Fibroblast of lung (primary cell): ENCODE data around the gene COL4A2. TPM values are rescaled to one million over a fixed set of nuclear protein-coding genes. Genes with fewer than 3 reads are reported as not detected.

Experiments used
- DNase-seq, 2 donors: peaks; one replicate each; pipeline versions ENCODE4 v3.0.0 to v3.0.0-alpha.2; 2010; ENCODE audit warnings: low read depth in 2 of 2
- H2AFZ ChIP-seq: 2 replicates; pipeline ENCODE4 v1.5.1; 2012; ENCODE audit warnings: low read length, control low read depth, inconsistent platforms
- H3K27ac ChIP-seq: 2 replicates; pipeline ENCODE4 v1.5.1; 2011; ENCODE audit warnings: low read length, control low read depth; ENCODE audit not compliant: insufficient read depth
- H3K27me3 ChIP-seq: 2 replicates; pipeline ENCODE4 v1.5.1; 2011; ENCODE audit warnings: mild to moderate bottlenecking, low read length; ENCODE audit not compliant: control insufficient read depth, insufficient read depth
- H3K36me3 ChIP-seq: 2 replicates; pipeline ENCODE4 v1.5.1; 2011; ENCODE audit warnings: low read length; ENCODE audit not compliant: control insufficient read depth, insufficient read depth
- H3K4me1 ChIP-seq: 2 replicates; pipeline ENCODE4 v1.5.1; 2011; ENCODE audit warnings: low read length; ENCODE audit not compliant: control insufficient read depth, insufficient read depth; ENCODE audit errors: extremely low read depth
- H3K4me2 ChIP-seq: 2 replicates; pipeline ENCODE4 v1.5.1; 2011; ENCODE audit warnings: low read length, control low read depth; ENCODE audit not compliant: insufficient read depth; ENCODE audit errors: extremely low read depth
- H3K4me3 ChIP-seq, 4 experiments: fragments of 200-600 bp in 1 of 4; sonication (generic) in 1 of 4; replicated peaks in 1 of 4; 2 replicates each; pipeline ENCODE4 v1.5.1; 2011 to 2016; ENCODE audit warnings: low read length in 4 of 4, low read depth in 3 of 4, mild to moderate bottlenecking in 3 of 4, control low read depth in 2 of 4, inconsistent platforms in 1 of 4, mixed read lengths in 1 of 4; ENCODE audit not compliant: insufficient read depth in 1 of 4; ENCODE audit errors: control extremely low read depth in 1 of 4
- H3K79me2 ChIP-seq: 2 replicates; pipeline ENCODE4 v1.5.1; 2012; ENCODE audit warnings: mild to moderate bottlenecking, low read length, inconsistent platforms; ENCODE audit not compliant: control insufficient read depth, insufficient read depth
- H3K9ac ChIP-seq: 2 replicates; pipeline ENCODE4 v1.5.1; 2011; ENCODE audit warnings: mild to moderate bottlenecking, low read length, control low read depth; ENCODE audit not compliant: insufficient read depth
- H3K9me3 ChIP-seq: 2 replicates; pipeline ENCODE4 v1.5.1; 2012; ENCODE audit warnings: low read depth, low read length; ENCODE audit not compliant: control insufficient read depth, insufficient read depth
- H4K20me1 ChIP-seq: 2 replicates; pipeline ENCODE4 v1.5.1; 2011; ENCODE audit warnings: low read length; ENCODE audit not compliant: control insufficient read depth, insufficient read depth; ENCODE audit errors: extremely low read depth
- CTCF ChIP-seq, 2 donors: IDR thresholded peaks in 1 of 2; conservative IDR thresholded peaks in 1 of 2; 1 replicate in 1 of 2; 2 replicates in 1 of 2; pipeline ENCODE4 v1.5.1; 2011 to 2012; ENCODE audit warnings: low read length in 2 of 2, control low read depth in 1 of 2, inconsistent platforms in 1 of 2, low read depth in 1 of 2, mild to moderate bottlenecking in 1 of 2
- EZH2 ChIP-seq: IDR thresholded peaks from 2 replicates; pipeline ENCODE4 v1.5.1; 2012; ENCODE audit warnings: low read length, control low read depth, mild to moderate bottlenecking; ENCODE audit errors: missing control alignments
- polyA plus RNA-seq, 2 donors: library from polyadenylated mRNA; depleted of rRNA in 1 of 2; stranded (reverse) in 1 of 2; unstranded in 1 of 2; fragments of >200 nt; gene quantifications; 2 replicates each; pipeline ENCODE4 v1.2.1, GENCODE V29; 2011 to 2012; ENCODE audit warnings: missing spikeins in 1 of 2
- total RNA-seq: library from RNA; depleted of rRNA; stranded (reverse); fragments of >200 nt; gene quantifications from 2 replicates; pipeline ENCODE4 v1.2.1, GENCODE V29; 2014

COL4A2 gene
- total and polyA plus RNA-seq, 2 donors (not counting 1 experiment from before 2014, with no cell fraction given), result 93.1 to 463 TPM

GRCh38 chr13:110505594-110505993 lies 198.5 kb downstream of the COL4A2 start:
- peaks cover 22% of the 10 kb centered on the region for H3K36me3 ChIP-seq
- H3K9me3 ChIP-seq, result no peaks in the 10 kb centered on the region
- H3K27me3 ChIP-seq, result no peaks in the 10 kb centered on the region
- DNase-seq, result no peak
- no peak overlapping the region for H3K4me2 ChIP-seq
- H2AFZ ChIP-seq, result no peak overlapping the region
- no peaks in the 10 kb centered on the region for H3K79me2 ChIP-seq
- H3K4me3 ChIP-seq, result no peak overlapping the region
- H3K4me1 ChIP-seq, result no peaks in the 10 kb centered on the region
- H4K20me1 ChIP-seq, result no peaks in the 10 kb centered on the region
- TF ChIP-seq EZH2 (no peak), CTCF (conservative IDR thresholded peaks at IDR 0.05 in 1 of 2, IDR thresholded peaks at IDR 0.05 in 1 of 2; ENCODE audit: low read depth in 1 of 2, low read length in 2 of 2) (no peak)
- no peak overlapping the region for H3K27ac ChIP-seq
- no peak overlapping the region for H3K9ac ChIP-seq

DNA sequence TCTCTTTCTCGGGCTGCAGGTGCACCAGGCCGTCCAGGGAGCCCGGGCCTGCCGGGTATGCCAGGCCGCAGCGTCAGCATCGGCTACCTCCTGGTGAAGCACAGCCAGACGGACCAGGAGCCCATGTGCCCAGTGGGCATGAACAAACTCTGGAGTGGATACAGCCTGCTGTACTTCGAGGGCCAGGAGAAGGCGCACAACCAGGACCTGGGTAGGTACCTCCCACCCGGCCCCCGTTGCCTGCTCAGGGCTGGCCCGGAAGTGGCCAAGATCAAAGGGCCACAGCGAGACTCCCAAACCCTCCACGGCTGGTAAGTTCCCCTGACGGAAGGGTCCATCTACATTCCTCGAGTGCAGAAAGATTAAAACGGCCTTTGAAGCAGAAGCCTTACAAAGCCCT lies 199.3 kb downstream of the COL4A2 start:
- Histone ChIP-seq H4K20me1 (no peaks in the 10 kb centered on the region), H3K9me3 (no peaks in the 10 kb centered on the region), H3K27me3 (no peaks in the 10 kb centered on the region), H3K9ac (no peak overlapping the region), H3K79me2 (no peaks in the 10 kb centered on the region), H3K4me3 (no peak overlapping the region), H2AFZ (no peak overlapping the region), H3K36me3 (peaks cover 20% of the 10 kb centered on the region), H3K27ac (no peak overlapping the region), H3K4me2 (no peak overlapping the region), H3K4me1 (no peaks in the 10 kb centered on the region)
- DNase-seq, result no peak
- TF ChIP-seq CTCF (conservative IDR thresholded peaks at IDR 0.05 in 1 of 2, IDR thresholded peaks at IDR 0.05 in 1 of 2; ENCODE audit: low read depth in 1 of 2, low read length in 2 of 2) (no peak), EZH2 (no peak)

GRCh38 chr13:110506859-110507566 lies 199.9 kb downstream of the COL4A2 start:
- peak; percentile 23 to 60 for DNase-seq
- H3K79me2 ChIP-seq, result no peaks in the 10 kb centered on the region
- H3K9ac ChIP-seq, result no peak overlapping the region
- no peak overlapping the region for H3K4me3 ChIP-seq
- no peak overlapping the region for H2AFZ ChIP-seq
- H3K27ac ChIP-seq, result no peak overlapping the region
- TF ChIP-seq EZH2 (no peak), CTCF (conservative IDR thresholded peaks at IDR 0.05 in 1 of 2, IDR thresholded peaks at IDR 0.05 in 1 of 2; ENCODE audit: low read depth in 1 of 2, low read length in 2 of 2) (no peak)
- no peaks in the 10 kb centered on the region for H4K20me1 ChIP-seq
- no peaks in the 10 kb centered on the region for H3K27me3 ChIP-seq
- H3K4me2 ChIP-seq, result no peak overlapping the region
- peaks cover 24% of the 10 kb centered on the region for H3K36me3 ChIP-seq
- H3K9me3 ChIP-seq, result no peaks in the 10 kb centered on the region
- no peaks in the 10 kb centered on the region for H3K4me1 ChIP-seq
